A549 treated with CORT108297 at 1 μM for 4 hours (cell line): Measurements from ENCODE around the gene TESK2. TPM values are rescaled to one million over a fixed set of nuclear protein-coding genes. Genes with fewer than 3 reads are reported as not detected.

Source experiments
- total RNA-seq: library from RNA; stranded (reverse); fragments of 200-300 nt; extraction: Qiagen RNA extraction; gene quantifications from 5 replicates; pipeline ENCODE4 v1.2.3, GENCODE V29; 2022

The TESK2 gene, protein sequence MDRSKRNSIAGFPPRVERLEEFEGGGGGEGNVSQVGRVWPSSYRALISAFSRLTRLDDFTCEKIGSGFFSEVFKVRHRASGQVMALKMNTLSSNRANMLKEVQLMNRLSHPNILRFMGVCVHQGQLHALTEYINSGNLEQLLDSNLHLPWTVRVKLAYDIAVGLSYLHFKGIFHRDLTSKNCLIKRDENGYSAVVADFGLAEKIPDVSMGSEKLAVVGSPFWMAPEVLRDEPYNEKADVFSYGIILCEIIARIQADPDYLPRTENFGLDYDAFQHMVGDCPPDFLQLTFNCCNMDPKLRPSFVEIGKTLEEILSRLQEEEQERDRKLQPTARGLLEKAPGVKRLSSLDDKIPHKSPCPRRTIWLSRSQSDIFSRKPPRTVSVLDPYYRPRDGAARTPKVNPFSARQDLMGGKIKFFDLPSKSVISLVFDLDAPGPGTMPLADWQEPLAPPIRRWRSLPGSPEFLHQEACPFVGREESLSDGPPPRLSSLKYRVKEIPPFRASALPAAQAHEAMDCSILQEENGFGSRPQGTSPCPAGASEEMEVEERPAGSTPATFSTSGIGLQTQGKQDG
- 0.20 to 0.37 TPM (median 0.28 TPM) in 5 replicates for total RNA-seq

DNA sequence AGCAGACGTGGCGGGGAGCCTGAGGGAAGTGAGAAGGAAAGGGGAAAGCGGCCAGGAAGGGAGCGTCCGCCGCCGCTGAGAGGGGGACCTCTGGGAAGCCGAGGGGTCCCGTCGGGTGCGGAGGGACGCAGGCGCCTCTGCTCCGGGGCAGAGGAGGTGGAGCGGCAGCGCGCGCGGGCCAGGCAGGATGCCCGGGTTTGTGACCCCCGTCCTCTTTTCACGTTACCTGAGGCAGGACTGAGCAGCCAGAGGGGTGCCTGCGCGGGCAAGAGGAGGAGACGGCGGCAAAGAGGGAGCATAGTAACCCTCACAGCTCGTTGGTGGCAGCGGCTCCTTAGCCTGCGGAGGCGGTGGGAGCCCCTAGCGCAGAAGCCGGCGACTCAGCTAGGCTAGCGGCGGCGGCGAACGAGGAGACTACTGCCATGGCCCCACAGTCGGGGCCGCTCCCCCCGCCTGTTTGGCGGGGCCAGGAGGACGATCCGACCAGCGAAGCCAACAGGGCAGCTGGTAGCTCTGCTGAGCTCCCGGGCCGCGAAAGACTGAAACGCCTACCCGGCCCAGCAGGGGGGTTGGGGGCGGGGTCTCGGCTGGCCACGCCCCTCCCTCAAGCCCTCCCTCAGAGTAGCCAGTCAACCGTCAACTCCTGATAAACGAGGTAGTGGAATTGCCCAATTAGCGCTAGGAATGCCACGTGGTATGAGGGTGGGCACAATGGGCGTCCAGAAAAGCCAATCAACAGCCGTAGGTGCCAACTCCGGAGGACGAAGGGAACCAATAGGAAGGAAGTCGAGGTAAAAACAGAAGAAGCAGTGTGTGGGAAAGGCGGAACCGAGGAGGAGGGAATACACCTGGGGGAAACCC, at the start of gene TESK2:
TESK2 (minus strand) TSS at position 538 of the 861 bp plus-strand sequence. CDS start 33,378 bp downstream, outside the sequence.

DNA sequence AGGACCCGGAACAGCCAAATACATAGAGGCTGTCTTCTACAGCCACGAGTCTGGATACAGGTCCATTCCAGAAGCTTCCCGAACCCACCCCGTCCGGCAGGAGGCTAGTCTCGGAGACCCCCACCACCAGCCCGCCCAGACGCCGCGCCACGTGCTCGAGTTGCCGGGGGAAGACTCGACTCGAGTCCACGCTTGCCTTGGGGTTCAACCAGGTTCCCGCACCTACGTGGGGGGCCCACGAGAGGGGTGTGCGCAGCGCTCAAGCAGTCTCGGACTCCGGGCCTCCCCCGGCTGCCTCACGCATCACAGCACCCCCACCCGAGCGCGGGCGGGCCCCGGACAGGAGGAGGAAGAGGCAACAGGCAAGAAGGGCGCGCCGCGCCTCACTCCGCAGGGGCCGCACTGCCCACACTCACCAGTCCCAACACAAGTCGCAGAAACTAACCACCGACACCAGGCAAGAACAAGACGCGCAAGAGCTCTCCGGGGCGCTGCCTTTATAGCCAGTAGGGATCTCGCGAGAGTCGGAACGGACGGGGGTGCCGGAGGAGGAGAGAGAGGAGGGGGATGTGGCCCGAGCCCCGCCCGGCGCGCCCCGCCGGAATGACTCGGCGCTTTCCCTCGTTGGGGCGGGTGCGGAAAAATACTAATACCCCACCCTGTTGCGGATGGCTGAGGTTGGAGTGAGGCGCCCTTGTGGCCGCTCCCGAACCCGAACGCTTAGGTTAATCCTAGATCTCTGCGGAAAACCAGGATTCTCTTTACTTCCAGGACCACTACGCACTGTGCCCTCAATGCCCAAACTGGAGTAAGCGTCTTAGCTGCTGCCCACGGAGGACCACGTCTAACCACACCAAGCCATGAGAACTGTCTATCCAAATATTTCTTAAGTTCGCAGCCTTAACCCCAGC, 30.7 kb upstream of the TESK2 start, which contains the start of gene PRDX1:
PRDX1 (minus strand) TSS at position 472 of the 911 bp plus-strand sequence. CDS start 2,841 bp downstream, outside the sequence.

DNA sequence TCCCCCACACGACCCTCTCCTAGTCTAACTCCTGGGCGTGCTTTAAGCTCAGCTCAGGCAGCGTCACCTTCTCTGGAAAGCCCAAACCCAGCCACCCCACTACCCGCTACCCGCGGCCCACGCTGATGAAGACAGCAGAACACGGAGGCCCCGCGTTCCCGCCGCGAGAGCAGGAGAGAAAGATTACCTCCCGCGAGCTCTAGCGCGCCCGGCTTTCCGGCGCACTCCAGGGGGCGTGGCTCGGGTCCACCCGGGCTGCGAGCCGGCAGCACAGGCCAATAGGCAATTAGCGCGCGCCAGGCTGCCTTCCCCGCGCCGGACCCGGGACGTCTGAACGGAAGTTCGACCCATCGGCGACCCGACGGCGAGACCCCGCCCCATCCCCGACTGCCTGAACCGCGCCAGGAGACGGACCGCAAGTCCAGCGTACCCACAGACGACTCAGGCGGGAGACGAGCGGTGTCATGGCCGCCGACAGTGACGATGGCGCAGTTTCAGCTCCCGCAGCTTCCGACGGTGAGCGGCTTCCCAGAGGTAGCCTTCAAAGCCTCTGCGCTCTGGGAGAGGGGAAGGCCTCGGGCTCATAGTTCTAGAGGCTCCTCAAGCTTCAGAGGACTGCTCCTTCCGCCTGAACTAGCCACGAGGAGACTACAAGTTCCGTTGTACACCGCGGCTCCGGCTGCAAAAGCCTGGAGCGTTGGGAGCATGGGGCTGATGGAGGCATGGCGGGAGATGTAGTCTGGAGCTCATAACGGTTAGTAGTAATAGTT, 151.0 kb downstream of the TESK2 start, which contains the start of the genes MUTYH and TOE1:
MUTYH (minus strand) TSS at position 652 of the 770 bp plus-strand sequence. CDS start 5,935 bp downstream, outside the sequence.
TOE1 (plus strand) TSS at position 382 of the 770 bp plus-strand sequence; CDS start at position 465, 83 bp downstream.

DNA sequence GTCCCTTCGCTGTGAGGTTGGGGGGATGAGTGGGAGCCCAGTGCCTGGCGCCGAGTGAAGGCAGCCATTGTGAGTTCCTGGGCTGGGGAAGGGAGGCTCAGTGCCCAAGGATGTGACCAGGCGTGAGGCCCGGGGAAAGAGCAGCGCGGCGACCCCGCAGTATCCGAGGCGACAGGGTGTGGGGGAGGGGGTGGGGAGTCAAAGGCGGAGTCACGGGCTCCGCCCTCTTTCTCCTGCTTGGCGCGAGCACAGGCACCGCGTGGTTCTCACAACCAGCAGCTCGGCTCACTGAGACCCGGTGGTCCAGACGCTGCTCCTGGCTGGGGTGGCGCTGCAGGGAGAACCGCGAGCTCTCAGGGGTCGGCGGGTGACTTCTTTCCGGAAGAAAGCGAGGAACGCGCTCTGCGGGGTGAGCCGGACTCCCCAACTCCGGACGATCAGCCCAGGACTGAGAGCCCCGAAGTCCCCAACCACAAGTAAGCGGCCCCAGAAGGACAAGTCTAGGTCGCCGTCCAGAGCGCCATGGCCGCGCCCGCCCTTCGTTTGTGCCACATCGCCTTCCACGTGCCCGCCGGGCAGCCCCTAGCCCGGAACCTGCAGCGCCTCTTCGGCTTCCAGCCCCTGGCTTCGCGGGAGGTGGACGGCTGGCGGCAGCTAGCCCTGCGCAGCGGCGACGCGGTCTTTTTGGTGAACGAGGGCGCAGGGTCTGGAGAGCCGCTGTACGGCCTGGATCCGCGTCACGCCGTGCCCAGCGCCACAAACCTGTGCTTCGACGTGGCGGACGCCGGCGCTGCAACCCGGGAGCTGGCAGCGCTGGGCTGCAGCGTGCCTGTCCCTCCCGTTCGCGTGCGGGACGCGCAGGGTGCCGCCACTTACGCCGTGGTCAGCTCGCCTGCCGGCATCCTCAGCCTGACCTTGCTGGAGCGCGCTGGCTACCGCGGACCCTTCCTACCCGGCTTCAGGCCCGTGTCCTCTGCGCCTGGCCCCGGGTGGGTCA, 164.0 kb downstream of the TESK2 start, which contains the start of gene HPDL:
HPDL (plus strand) TSS at position 269 of the 997 bp plus-strand sequence; CDS start at position 523, 254 bp downstream.

Other genes starting within 250 kb of the TESK2 start
- 3.1 to 5.3 TPM (median 4.7 TPM) in 5 replicates for gene HPDL, start 164.3 kb downstream of the TESK2 start, total RNA-seq
- 12.4 to 14.3 TPM (median 12.8 TPM) in 5 replicates for gene TOE1, start 151.0 kb downstream of the TESK2 start, total RNA-seq
- gene MUTYH, start 150.7 kb downstream of the TESK2 start, total RNA-seq = 7.4 to 11.7 TPM (median 9.9 TPM) in 5 replicates
- 1.3 to 2.1 TPM (median 1.7 TPM) in 5 replicates for gene CCDC163, start 8.9 kb upstream of the TESK2 start, total RNA-seq
- 1.6 to 2.1 TPM (median 1.8 TPM) in 5 replicates for gene MMACHC, start 9.1 kb upstream of the TESK2 start, total RNA-seq
- gene PRDX1, start 30.7 kb upstream of the TESK2 start, total RNA-seq = 2,063 to 2,375 TPM (median 2,098 TPM) in 5 replicates
- gene AKR1A1, start 59.7 kb upstream of the TESK2 start, total RNA-seq = 74.8 to 84.7 TPM (median 78.4 TPM) in 5 replicates
- gene NASP, start 92.9 kb upstream of the TESK2 start, total RNA-seq = 109 to 160 TPM (median 122 TPM) in 5 replicates
- gene CCDC17, start 132.9 kb upstream of the TESK2 start, total RNA-seq = 0.24 to 0.51 TPM (median 0.35 TPM) in 5 replicates
- 32.6 to 56.1 TPM (median 37.7 TPM) in 5 replicates for gene GPBP1L1, start 195.4 kb upstream of the TESK2 start, total RNA-seq
- gene TMEM69, start 197.0 kb upstream of the TESK2 start, total RNA-seq = 16.8 to 21.0 TPM (median 20.8 TPM) in 5 replicates